ENCODE measurements around the gene FBXO3. TPM values are rescaled to one million over a fixed set of nuclear protein-coding genes. Genes with fewer than 3 reads are reported as not detected.

The FBXO3 gene
- total and polyA plus RNA-seq, 2 of the 13 experiments (the other 11 are each of a cell fraction or from before 2014, with no cell fraction given): 20.4 to 27.6 TPM

DNA sequence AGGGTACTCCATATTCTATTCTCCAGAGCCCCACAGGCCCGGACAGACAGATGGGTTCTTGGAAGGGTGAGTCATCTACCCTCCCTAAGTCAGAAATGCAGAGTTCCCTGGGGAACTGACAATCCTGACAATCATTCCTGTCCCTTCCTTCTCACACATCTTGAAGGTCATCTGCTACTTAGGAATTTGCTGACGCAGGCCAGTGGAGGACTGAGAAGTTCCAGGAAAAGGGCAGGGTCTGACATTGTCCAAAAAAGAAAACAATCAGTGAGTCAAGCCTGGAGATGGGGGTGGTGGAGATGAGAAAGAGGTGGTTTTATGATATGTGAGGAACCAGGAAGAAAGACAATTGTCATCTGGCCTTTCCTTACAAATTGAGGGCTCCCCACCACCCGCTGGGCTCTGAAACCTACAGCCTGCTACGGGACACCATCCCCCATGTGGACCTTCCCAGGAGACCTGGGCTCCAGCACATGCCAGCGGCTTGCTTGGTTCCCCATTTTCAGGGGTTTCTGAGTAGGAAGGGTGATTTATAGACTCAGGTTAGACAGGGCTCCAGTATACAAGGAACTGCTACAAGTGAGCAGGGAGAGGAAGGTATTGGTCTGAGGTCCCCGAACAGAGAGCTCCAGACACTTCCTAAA, 51.0 kb downstream of the FBXO3 start:
- WGBS (ENCODE audit: low lambda C conversion rate): 96% methylated on average over 4 of the region's 6 CpGs
- BruUV-seq (replicated peaks): no TSS peak
- Histone ChIP-seq H3K27ac (ENCODE audit: extremely low read length, insufficient read depth, low read length) (peak overlapping the region; percentile 66), H3K4me1 (ENCODE audit: insufficient read depth, low read length) (peaks cover 35% of the 10 kb centered on the region), H2AFZ (ENCODE audit: low read length) (no peak overlapping the region), H3K9ac (ENCODE audit: insufficient read depth, low read depth, low read length) (no peak overlapping the region), H4K20me1 (ENCODE audit: insufficient read depth, low read length) (peaks cover 2% of the 10 kb centered on the region), H3K79me2 (ENCODE audit: insufficient read depth, low read length) (peaks cover 23% of the 10 kb centered on the region), H3K36me3 (replicated peaks in 1 of 2; ENCODE audit: control insufficient read depth in 1 of 2, insufficient read depth in 2 of 2, low read length in 2 of 2) (peaks cover 11 to 31% of the 10 kb centered on the region in 2 experiments), H3K4me3 (replicated peaks in 1 of 3; ENCODE audit: insufficient read depth in 1 of 3, low read depth in 2 of 3, low read length in 3 of 3) (no peak overlapping the region), H3K27me3 (ENCODE audit: control insufficient read depth in 1 of 2, insufficient read depth in 2 of 2, low read length in 2 of 2) (no peaks in the 10 kb centered on the region), H3K9me3 (ENCODE audit: low read length) (no peaks in the 10 kb centered on the region), H3K4me2 (ENCODE audit: low read depth, low read length) (no peak overlapping the region)
- CTCF ChIA-PET (ENCODE audit: low intra/inter-chr PET ratio, low total read pairs): no interaction called here
- intact Hi-C loops (cut with micrococcal nuclease; ENCODE audit: unreplicated experiment) (no loop called here), in situ Hi-C loops (cut with HindIII; ENCODE audit: extremely low pct_ligation_motif_present, low pct_unique_long_range_greater_than_20kb) (no loop called here)
- peak; percentile 15 for ATAC-seq
- no peak for FAIRE-seq
- POLR2A ChIA-PET: interaction anchor here (0.5 to 2.1 kb wide), 4 partner anchors 11 to 263 kb away, joined by 3 to 12 read pairs (median 4); partner anchors contain the start of gene CD59
- no peak for DNase-seq (ENCODE audit: low spot score)
- TF ChIP-seq ZNF12 (CRISPR knock-in tag; IDR thresholded peaks at IDR 0.05) (no peak), PLRG1 (conservative IDR thresholded peaks at IDR 0.05) (no peak), MEIS1 (CRISPR knock-in tag; IDR thresholded peaks at IDR 0.05; ENCODE audit: borderline replicate concordance) (no peak), FOXK1 (CRISPR knock-in tag; IDR thresholded peaks at IDR 0.05; ENCODE audit: borderline replicate concordance, low read depth) (no peak), NCOA1 (CRISPR knock-in tag; IDR thresholded peaks at IDR 0.05) (no peak)
- TF ChIP-seq, protein P1, sequence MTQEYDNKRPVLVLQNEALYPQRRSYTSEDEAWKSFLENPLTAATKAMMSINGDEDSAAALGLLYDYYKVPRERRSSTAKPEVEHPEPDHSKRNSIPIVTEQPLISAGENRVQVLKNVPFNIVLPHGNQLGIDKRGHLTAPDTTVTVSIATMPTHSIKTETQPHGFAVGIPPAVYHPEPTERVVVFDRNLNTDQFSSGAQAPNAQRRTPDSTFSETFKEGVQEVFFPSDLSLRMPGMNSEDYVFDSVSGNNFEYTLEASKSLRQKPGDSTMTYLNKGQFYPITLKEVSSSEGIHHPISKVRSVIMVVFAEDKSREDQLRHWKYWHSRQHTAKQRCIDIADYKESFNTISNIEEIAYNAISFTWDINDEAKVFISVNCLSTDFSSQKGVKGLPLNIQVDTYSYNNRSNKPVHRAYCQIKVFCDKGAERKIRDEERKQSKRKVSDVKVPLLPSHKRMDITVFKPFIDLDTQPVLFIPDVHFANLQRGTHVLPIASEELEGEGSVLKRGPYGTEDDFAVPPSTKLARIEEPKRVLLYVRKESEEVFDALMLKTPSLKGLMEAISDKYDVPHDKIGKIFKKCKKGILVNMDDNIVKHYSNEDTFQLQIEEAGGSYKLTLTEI (CRISPR knock-in tag; conservative IDR thresholded peaks at IDR 0.05): no peak

Data from HepG2 (cell line).